Caco-2 (cell line): Measurements from ENCODE around the gene CHRFAM7A. TPM values are rescaled to one million over a fixed set of nuclear protein-coding genes. Genes with fewer than 3 reads are reported as not detected.
A peak's percentile ranks its signal among the peaks of the same experiment; 100 is the strongest.
"Not testable (repeated sequence)": the region's sequence is repeated elsewhere in the genome, so short reads cannot be mapped to it uniquely, and the experiment has no call there.

Source experiments
- BruUV-seq: library from RNA; stranded (reverse); fragments of 400-500 nt; replicated peaks from 2 replicates; lab custom pipeline; 2021; lab: Mats Ljungman, UMichigan
- CTCF ChIA-PET: fragments of 300-600 bp; sonication (Branson Sonifier 250); formaldehyde crosslinking; loops from one replicate; lab custom pipeline; 2022; ENCODE audit warnings: antibody characterized with exemption; lab: Charles Lee
- POLR2A ChIA-PET: fragments of 300-600 bp; sonication (Branson Sonifier 250); formaldehyde crosslinking; loops from one replicate; lab custom pipeline; 2022; ENCODE audit warnings: antibody characterized with exemption; lab: Charles Lee
- DNase-seq, 2 experiments: peaks; one replicate each; pipeline versions ENCODE4 v3.0.0 to v3.0.0-alpha.2; 2020 to 2022
- H3K27me3 ChIP-seq: replicated peaks from 2 replicates; pipeline ENCODE4 v1.6.0; 2011; ENCODE audit warnings: low read length; ENCODE audit not compliant: control insufficient read depth, insufficient read depth
- H3K36me3 ChIP-seq: 2 replicates; pipeline ENCODE4 v1.5.1; 2011; ENCODE audit warnings: low read length; ENCODE audit not compliant: control insufficient read depth, insufficient read depth
- H3K4me1 ChIP-seq: fragments of 250-450 bp; sonication (Bioruptor Pico); 2 replicates; pipeline ENCODE4 v1.5.1; 2020; ENCODE audit warnings: mild to moderate bottlenecking
- H3K4me3 ChIP-seq: 2 replicates; pipeline ENCODE4 v1.5.1; 2011; ENCODE audit warnings: low read depth, mild to moderate bottlenecking, control low read depth, low read length
- H3K9me3 ChIP-seq: fragments of 250-450 bp; sonication (Bioruptor Pico); 2 replicates; pipeline ENCODE4 v1.5.1; 2020; ENCODE audit warnings: mild to moderate bottlenecking, moderate library complexity
- H3K27ac Mint-ChIP-seq: one replicate; pipeline ENCODE4 v1.8.0; 2022; ENCODE audit warnings: mixed read lengths; ENCODE audit not compliant: unreplicated experiment
- H3K27me3 Mint-ChIP-seq: one replicate; pipeline ENCODE4 v1.8.0; 2022; ENCODE audit warnings: mixed read lengths; ENCODE audit not compliant: insufficient read depth, unreplicated experiment
- H3K36me3 Mint-ChIP-seq: one replicate; pipeline ENCODE4 v1.8.0; 2022; ENCODE audit warnings: mild to moderate bottlenecking, mixed read lengths; ENCODE audit not compliant: insufficient read depth, unreplicated experiment
- H3K4me1 Mint-ChIP-seq: one replicate; pipeline ENCODE4 v1.8.0; 2022; ENCODE audit warnings: low read depth, mixed read lengths; ENCODE audit not compliant: unreplicated experiment
- H3K4me3 Mint-ChIP-seq: one replicate; pipeline ENCODE4 v1.8.0; 2022; ENCODE audit warnings: mild to moderate bottlenecking, moderate library complexity, mixed read lengths; ENCODE audit not compliant: unreplicated experiment
- H3K9me3 Mint-ChIP-seq: one replicate; pipeline ENCODE4 v1.8.0; 2022; ENCODE audit warnings: mixed read lengths; ENCODE audit not compliant: unreplicated experiment
- intact Hi-C: fragments of 100-400 bp; cut with micrococcal nuclease; formaldehyde crosslinking; loops from one replicate; pipeline ENCODE4 v1.10.0; 2022; ENCODE audit not compliant: unreplicated experiment
- total RNA-seq: library from RNA; stranded (reverse); gene quantifications from 2 replicates; pipeline ENCODE4 v1.2.3, GENCODE V29; 2022

CHRFAM7A gene
- total RNA-seq, 1 experiment from 2014 or later: not detected

DNA sequence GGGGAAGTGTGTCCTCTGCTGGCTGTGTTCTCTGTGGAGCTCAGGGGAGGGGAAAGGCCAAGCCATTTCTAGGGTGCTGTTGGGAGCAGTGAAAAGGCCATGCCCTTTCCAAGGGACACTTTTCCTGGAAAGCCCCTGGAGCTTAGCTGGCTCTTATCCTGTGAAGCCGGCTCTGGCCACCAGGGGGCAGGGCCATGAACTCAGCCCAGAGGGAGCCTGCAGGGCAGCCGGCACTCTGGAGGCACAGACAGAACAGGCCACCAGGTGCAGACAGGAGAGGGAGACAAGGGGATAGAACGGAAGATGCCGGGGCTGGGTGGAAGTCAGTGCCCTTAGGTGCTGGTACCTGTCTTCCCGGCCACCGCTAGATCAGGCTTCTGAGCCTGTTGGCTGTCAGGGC, 5.6 kb upstream of the CHRFAM7A start:
- BruUV-seq, H3K4me1 Mint-ChIP-seq, H3K4me1 ChIP-seq, H3K9me3 ChIP-seq, H3K36me3 ChIP-seq, H3K27ac Mint-ChIP-seq, POLR2A ChIA-PET, intact Hi-C loops, CTCF ChIA-PET, H3K36me3 Mint-ChIP-seq, H3K9me3 Mint-ChIP-seq, H3K27me3 Mint-ChIP-seq, H3K27me3 ChIP-seq, H3K4me3 Mint-ChIP-seq, H3K4me3 ChIP-seq: not testable (repeated sequence)
- DNase-seq: peak; percentile 57 to 75

- H3K27ac Mint-ChIP-seq, POLR2A ChIA-PET, CTCF ChIA-PET, H3K9me3 Mint-ChIP-seq, intact Hi-C loops, H3K4me3 ChIP-seq, H3K27me3 ChIP-seq, H3K4me3 Mint-ChIP-seq, DNase-seq, H3K36me3 Mint-ChIP-seq, H3K9me3 ChIP-seq, H3K36me3 ChIP-seq, H3K4me1 ChIP-seq, H3K27me3 Mint-ChIP-seq, H3K4me1 Mint-ChIP-seq, BruUV-seq: not testable (repeated sequence)
Measured at GRCh38 chr15:30393664-30393991, 288 bp upstream of the CHRFAM7A start.

DNA sequence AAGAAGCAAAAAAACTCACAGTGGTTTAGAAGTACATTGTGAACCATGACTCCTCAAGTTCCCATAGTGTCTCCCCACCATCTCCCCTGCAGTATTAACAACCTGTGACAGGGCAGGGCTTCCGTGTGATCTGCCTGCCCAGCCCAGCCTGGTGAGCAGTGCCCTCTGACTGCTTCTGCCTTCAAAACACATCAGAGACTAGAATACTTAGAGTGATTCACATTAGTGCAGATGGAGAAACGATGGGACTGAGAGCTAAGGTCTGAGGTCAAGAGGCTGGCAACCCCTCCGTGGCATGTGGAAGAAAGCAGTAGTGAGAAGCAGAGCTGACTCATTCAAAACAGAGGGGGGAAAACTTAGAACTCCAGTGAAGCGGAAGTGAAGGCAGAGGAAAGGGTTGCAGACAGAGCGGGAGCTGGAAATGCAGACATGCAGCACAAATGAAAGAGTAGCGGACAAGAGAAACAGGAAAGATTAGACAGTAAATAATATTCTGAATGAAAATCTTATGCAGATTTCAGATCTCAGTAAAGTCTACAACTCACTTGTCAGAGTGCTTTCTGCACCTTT, 6.9 kb downstream of the CHRFAM7A start:
- H3K9me3 ChIP-seq, DNase-seq, H3K4me1 ChIP-seq, H3K27me3 ChIP-seq, H3K36me3 ChIP-seq, H3K4me3 Mint-ChIP-seq, H3K27me3 Mint-ChIP-seq, H3K4me3 ChIP-seq, H3K4me1 Mint-ChIP-seq, H3K27ac Mint-ChIP-seq, H3K36me3 Mint-ChIP-seq, H3K9me3 Mint-ChIP-seq, CTCF ChIA-PET, BruUV-seq, POLR2A ChIA-PET, intact Hi-C loops: not testable (repeated sequence)

GRCh38 chr15:30377082-30377413, 16.3 kb downstream of the CHRFAM7A start:
- CTCF ChIA-PET, H3K4me3 Mint-ChIP-seq, H3K9me3 Mint-ChIP-seq, H3K9me3 ChIP-seq, POLR2A ChIA-PET, H3K4me1 Mint-ChIP-seq, BruUV-seq, H3K36me3 ChIP-seq, H3K27me3 ChIP-seq, H3K27ac Mint-ChIP-seq, intact Hi-C loops, H3K4me3 ChIP-seq, H3K27me3 Mint-ChIP-seq, H3K4me1 ChIP-seq, DNase-seq, H3K36me3 Mint-ChIP-seq: not testable (repeated sequence)

DNA sequence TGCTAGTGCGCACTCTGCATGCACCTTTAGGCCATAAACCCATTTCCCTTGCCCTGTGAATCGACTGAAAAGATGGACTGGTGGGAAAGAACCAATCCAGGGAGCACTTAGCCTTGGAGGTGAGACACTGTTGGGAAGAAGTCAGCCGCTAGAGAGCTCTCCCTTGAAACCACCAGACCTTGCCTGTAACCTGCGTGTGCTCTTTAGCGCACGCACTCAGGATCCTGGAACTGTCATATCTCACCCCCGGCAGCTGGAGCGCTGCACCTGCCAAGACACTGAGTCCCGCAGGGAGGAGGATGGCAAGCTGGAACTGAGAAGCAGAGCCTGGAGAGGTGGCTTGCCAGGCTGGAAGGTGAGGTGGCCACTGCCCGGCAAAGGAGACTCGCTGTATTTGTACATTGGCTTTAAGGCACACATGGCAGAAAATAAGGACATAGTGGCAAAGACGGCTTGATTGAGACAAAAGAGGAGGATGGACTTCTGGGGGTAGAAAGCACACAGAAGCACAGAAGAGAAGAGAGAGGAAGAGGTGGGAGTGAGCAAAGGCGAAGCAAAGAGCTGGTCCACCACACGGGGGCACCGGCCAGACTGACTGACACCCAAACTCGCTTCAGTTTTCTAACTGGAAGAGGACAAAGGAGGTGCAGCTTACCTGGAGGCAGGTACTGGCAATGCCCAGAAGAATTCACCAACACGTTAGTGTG, 16.8 kb downstream of the CHRFAM7A start:
- POLR2A ChIA-PET, H3K4me1 Mint-ChIP-seq, CTCF ChIA-PET, H3K36me3 Mint-ChIP-seq, H3K9me3 ChIP-seq, H3K9me3 Mint-ChIP-seq, H3K4me3 ChIP-seq, H3K4me3 Mint-ChIP-seq, H3K36me3 ChIP-seq, intact Hi-C loops, H3K27me3 ChIP-seq, H3K27me3 Mint-ChIP-seq, H3K4me1 ChIP-seq, DNase-seq, H3K27ac Mint-ChIP-seq, BruUV-seq: not testable (repeated sequence)

DNA sequence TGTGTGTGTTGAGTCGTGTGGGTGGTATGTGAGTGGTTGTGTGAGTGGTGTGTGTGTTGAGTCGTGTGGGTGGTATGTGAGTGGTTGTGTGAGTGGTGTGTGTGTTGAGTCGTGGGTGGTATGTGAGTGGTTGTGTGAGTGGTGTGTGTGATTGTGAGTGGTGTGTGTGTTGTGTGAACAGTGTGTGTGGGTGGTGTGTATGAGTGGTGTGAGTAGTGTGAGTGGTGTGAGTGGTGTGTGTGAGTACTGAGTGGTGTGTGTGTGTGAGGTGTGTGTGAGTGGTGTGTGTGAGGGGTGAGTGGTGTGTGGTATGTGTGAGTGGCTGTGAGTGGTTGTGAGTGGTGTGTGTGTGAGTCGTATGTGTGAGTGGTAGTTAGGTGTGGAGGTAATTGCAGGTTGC, 17.5 kb downstream of the CHRFAM7A start:
- H3K4me1 ChIP-seq, H3K27me3 ChIP-seq, BruUV-seq, H3K4me1 Mint-ChIP-seq, CTCF ChIA-PET, H3K9me3 ChIP-seq, H3K36me3 ChIP-seq, H3K27me3 Mint-ChIP-seq, DNase-seq, H3K9me3 Mint-ChIP-seq, intact Hi-C loops, H3K36me3 Mint-ChIP-seq, H3K4me3 Mint-ChIP-seq, H3K4me3 ChIP-seq, H3K27ac Mint-ChIP-seq, POLR2A ChIA-PET: not testable (repeated sequence)

DNA sequence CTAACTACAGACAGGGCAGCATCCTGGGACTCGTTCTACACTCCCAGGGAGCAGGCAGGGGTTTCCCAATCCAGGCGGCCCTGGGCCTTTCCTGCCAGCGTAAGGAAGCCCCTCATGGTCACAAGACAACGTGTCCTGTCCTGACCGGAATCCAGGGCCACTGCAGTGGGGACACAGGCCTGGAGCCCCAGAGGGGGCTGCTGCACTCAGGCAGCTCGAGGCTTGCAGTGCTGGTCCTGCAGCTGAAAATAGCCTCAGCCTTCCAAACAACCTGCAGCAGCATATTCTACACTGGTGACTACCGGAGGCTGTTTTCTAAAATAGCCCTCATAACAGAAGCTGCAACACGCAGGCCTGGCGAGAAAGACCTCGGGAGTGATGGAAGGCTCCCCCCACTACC, 18.5 kb downstream of the CHRFAM7A start:
- H3K9me3 Mint-ChIP-seq, H3K4me1 ChIP-seq, H3K4me3 ChIP-seq, H3K27me3 ChIP-seq, H3K4me1 Mint-ChIP-seq, BruUV-seq, H3K36me3 ChIP-seq, CTCF ChIA-PET, H3K36me3 Mint-ChIP-seq, H3K4me3 Mint-ChIP-seq, POLR2A ChIA-PET, H3K9me3 ChIP-seq, H3K27me3 Mint-ChIP-seq, intact Hi-C loops, H3K27ac Mint-ChIP-seq, DNase-seq: not testable (repeated sequence)
